HG02610 (cell line): Measurements from ENCODE around the gene TNFRSF6B.

Experiments
- ATAC-seq: cut with Tn5 transposase; IDR thresholded peaks from one replicate; pipeline ENCODE4 v1.9.1; 2021; ENCODE audit warnings: mild to moderate bottlenecking, moderate library complexity; ENCODE audit not compliant: unreplicated experiment

TNFRSF6B gene

DNA sequence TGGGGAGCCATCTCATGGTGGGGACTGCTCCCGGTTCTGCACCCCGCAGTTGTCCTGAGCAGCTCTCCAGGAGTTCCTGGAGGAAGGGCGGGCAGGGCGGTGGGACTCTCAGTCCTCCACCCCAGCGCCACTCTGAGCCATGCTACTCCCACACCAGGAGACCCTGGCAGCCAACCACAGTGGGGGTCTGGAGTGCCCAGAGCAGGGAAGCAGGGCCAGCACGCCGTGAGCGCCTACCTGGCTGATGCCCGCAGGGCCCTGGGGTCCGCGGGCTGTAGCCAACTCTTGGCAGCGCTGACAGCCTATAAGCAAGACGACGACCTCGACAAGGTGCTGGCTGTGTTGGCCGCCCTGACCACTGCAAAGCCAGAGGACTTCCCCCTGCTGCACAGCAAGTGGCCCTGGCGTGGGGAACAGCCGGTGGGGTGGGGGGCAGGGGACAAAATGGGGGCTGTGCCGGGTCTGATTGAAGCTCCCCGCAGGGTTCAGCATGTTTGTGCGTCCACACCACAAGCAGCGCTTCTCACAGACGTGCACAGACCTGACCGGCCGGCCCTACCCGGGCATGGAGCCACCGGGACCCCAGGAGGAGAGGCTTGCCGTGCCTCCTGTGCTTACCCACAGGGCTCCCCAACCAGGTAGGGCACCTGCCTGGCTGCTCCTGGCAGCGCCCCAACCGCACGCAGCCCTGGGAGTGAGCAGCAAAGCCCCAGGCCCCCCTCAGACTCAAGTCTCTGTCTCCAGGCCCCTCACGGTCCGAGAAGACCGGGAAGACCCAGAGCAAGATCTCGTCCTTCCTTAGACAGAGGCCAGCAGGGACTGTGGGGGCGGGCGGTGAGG, 1.6 kb upstream of the TNFRSF6B start:
- no peak for ATAC-seq

DNA sequence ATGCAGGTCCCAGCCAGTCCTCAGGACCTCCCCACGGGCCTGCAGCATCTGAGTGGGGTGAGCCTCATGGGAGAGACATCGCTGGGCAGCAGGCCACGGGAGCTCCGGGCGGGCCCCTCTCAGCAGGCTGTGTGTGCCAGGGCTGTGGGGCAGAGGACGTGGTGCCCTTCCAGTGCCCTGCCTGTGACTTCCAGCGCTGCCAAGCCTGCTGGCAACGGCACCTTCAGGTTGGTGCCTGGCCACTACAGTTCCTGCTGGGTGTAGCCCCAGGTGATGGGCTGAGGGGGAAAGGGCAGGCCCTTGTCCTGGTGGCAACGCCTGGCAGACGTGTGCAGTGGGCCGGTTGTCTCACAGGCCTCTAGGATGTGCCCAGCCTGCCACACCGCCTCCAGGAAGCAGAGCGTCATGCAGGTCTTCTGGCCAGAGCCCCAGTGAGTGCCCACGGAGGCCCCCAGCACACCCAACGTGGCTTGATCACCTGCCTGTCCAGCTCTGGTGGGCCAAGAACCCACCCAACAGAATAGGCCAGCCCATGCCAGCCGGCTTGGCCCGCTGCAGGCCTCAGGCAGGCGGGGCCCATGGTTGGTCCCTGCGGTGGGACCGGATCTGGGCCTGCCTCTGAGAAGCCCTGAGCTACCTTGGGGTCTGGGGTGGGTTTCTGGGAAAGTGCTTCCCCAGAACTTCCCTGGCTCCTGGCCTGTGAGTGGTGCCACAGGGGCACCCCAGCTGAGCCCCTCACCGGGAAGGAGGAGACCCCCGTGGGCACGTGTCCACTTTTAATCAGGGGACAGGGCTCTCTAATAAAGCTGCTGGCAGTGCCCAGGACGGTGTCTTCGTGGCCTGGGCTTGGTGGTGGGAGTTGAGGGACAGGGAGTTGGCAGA, 787 bp upstream of the TNFRSF6B start:
- ATAC-seq = no peak

- ATAC-seq = no peak
These were observed 185 bp upstream of the TNFRSF6B start for GRCh38 chr20:63696306-63696627.

DNA sequence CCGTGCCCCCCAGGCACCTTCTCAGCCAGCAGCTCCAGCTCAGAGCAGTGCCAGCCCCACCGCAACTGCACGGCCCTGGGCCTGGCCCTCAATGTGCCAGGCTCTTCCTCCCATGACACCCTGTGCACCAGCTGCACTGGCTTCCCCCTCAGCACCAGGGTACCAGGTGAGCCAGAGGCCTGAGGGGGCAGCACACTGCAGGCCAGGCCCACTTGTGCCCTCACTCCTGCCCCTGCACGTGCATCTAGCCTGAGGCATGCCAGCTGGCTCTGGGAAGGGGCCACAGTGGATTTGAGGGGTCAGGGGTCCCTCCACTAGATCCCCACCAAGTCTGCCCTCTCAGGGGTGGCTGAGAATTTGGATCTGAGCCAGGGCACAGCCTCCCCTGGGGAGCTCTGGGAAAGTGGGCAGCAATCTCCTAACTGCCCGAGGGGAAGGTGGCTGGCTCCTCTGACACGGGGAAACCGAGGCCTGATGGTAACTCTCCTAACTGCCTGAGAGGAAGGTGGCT, 960 bp downstream of the TNFRSF6B start:
- ATAC-seq = no peak

- no peak for ATAC-seq
These were observed 1.6 kb downstream of the TNFRSF6B start for GRCh38 chr20:63697868-63698545.

DNA sequence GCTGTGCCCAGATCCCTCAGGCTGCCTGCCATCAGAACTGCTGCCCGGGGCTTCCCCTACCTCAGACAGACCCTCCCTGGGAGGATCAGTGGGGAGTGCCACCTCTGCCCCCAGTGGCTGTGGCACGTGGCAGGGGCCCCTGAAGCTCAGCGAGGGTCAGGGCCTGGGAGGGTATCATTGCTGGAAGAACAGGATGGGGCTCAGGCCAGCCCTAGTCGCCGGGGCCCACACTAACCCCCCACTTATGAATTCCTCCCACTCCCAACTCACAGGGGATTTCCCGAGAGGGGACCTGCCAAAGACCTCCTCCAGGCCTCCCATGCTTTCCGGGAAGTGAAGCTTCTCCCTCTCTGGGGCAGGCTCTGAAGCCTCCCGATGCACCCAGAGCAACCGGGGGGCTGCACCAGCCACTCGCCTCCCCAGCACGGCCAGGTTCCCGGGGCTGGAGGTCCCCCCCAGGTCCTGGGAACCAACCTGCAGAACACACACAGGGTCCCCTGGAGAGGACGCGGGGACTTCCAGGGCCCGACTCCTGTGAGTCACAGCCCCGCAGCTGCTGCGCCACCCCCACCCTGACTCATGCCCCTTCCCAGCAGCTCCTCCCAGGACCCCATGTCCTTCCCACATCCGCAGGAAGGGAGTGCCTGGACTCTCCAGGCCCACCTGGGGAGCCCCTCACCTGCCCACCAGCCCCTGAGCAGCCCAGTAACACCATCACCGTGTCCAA, 2.5 kb downstream of the TNFRSF6B start:
- no peak for ATAC-seq

DNA sequence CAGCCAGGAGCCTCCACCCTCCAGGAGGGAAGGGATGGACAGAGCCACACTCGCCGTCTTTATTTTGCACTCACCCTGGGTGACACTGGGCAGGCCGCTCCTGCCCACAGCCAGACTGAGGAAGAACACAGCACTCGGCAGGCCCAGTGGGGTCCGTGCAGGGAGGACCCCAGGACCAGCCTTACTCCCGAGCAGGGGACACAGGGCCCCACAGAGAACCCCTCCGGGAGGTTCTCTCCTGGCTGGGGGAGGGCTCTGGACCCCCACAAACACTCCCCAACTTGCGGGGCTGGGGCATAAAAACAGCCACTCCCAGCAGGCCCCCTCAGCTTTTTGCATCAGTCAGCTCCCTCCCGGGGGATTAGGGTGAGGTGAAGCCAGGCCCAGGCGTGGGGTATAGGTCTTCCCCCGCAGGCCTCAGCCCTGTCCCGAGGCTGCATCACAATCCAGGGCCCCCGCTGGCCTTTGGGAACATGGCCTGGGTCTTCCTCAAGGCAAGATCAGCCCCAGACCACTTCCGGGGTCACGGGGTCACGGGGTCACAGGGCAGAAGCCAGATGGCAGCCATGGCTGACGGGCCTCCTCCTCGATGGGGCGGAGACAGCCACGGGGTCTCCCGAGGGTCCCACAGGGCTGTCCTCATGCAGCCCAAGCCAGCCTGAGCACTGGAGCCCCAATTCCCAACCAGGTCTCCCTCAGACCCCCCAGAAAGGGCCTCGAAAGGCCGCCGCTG, 3.2 kb downstream of the TNFRSF6B start:
- ATAC-seq = no peak

DNA sequence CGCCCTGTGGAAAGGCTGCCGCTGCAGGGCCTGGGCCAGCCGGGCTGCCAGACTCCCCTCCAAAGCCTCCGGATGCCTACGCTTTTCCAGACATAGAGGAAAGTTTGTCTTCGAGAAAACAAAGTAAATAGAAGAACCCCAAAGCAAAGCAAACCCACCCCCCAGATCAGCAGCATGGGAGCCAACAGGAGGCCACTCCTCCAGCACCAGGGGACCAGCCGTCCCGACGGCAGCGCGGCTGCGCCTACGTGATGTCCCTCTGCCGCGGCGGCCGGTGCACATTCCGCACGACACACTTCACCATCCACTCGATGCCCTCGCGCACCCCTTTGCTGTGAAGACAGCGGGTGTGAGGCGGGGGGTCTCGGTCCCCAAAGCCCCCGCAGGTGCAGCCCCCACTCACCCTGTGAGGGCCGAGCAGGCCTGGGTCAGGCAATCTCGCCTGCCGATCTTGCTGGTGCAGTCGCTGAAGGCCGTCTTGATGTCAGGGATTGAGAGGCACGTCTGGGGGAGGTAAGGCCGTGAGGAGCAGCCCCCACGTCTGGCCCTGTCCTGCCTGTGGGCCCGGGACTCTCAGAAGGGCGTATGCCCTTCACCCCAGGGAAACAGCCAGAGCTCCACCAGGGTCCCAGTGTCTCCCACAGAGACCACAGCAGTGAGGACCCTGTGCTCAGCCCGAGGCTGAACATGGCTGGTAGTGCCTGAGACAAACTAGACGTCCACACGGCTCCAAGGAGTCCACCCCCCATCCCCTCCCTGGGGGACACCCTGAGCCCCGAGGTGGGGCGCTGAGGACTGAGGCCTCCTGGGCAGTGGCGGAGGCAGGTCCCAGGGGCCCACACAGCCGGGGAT, 4.0 kb downstream of the TNFRSF6B start:
- no peak for ATAC-seq

DNA sequence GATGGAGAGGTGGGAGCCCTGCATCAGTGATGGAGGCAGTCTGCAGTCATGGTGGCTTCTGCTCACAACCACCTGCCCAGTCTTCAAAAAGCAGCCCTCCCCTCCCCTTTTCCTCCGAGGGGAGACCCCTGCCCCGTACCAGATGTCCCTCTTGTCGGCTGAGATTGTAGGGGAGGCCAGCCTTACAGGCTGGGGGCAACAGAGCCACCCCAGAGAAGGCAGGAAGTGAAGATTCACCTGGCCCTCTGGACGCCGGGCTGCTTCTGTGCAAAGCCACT, 4.5 kb downstream of the TNFRSF6B start:
- no peak for ATAC-seq

DNA sequence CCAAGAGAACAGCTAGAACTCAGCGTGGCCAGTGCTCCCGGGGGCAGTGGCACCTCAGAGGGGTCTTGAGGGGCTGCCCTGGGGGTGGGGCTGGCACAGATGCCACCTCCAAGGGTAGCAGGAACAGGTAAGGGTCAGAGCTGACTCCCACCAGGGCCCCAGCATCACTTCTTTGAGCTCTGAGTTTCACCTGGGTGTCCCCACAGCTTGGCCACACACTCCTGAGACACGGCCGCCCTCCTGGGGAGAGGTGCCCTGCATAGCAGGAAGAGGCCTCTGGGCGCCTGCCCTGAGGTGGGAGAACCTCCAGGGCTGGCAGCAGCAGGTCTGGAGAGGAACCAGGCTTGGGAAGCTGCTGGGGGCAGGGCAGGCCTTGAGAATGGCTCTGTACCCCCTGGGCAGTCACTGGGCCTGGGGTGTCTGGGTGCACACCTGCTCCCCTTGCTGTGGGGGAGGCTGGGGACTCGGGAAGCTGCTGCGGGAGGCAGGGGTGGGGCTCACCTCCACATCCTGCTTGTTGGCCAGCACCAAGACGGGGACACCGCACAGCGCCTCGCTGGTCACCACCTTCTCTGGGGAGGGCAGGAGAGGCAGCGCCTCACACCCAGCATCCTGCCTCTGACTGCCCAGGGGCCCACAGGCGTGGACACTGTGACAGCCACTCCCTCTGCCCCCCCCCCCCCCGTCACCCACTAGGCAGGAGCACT, 5.0 kb downstream of the TNFRSF6B start:
- ATAC-seq = no peak

GRCh38 chr20:63702036-63702665, 5.7 kb downstream of the TNFRSF6B start:
- ATAC-seq = no peak

GRCh38 chr20:63702751-63703470, 6.5 kb downstream of the TNFRSF6B start:
- no peak for ATAC-seq

GRCh38 chr20:63703471-63703975, 7.1 kb downstream of the TNFRSF6B start:
- ATAC-seq = no peak

DNA sequence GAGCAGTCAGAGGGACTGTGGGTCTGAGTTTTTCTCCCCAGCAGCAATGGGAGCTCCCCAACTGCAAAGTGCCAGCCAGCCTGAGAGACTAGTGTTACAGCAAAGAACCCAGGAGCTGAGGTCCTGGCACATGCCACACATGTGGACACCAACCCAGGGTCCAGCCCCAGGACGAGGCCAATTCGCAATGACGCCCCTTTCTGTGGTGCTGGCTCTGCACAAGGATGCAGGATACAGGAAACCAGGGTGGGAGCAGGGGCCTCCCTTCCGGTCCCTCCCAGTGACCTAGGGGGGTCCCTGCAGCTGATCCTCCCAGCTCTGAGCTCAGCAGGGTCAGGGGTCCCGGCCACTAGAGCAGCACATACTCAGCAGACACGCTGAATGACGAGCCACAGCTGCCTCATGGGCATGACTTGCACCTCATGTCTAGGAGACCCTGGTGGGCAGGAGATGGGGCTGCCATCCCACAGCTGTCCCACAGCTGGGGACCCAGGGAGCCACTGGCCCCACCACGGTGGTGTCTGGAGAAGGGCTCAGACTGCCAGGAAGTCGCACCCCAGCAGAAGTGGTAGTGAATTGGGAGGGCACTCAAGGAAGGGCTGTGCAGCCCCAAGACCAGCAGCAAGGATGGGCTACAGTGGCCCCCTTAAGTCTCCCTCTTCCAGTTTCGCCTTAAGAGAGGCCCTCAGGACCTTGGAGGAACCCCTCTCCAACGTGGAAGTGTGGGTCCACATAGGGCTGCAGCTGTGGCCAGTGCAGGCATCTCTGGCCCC, 7.7 kb downstream of the TNFRSF6B start:
- no peak for ATAC-seq

GRCh38 chr20:63704749-63705117, 8.3 kb downstream of the TNFRSF6B start:
- no peak for ATAC-seq

GRCh38 chr20:63705232-63706026, 9.0 kb downstream of the TNFRSF6B start:
- ATAC-seq = no peak
